Measurements from ENCODE around the gene MYO3A.

DNA sequence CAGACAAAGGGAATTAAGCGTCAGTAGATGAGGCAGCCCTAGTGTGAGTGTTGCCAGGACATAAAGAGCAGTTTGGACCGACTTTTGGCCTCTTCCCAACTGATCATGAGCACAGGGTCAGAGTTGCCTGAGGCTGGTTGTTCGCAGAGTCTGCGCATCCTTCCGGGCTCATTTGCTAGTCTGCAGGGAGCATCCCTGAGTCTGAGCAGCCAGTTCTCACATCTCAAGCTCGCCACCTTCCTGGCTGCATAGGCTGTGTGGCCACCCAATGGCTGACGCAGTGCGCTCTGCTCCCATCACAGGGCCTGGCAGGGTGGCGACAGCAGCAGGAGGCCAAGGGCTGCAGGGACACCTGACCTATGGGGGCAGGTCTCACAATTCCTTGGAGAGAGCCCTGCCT, 287.5 kb downstream of the MYO3A start:
- TF ChIP-seq, protein P1, sequence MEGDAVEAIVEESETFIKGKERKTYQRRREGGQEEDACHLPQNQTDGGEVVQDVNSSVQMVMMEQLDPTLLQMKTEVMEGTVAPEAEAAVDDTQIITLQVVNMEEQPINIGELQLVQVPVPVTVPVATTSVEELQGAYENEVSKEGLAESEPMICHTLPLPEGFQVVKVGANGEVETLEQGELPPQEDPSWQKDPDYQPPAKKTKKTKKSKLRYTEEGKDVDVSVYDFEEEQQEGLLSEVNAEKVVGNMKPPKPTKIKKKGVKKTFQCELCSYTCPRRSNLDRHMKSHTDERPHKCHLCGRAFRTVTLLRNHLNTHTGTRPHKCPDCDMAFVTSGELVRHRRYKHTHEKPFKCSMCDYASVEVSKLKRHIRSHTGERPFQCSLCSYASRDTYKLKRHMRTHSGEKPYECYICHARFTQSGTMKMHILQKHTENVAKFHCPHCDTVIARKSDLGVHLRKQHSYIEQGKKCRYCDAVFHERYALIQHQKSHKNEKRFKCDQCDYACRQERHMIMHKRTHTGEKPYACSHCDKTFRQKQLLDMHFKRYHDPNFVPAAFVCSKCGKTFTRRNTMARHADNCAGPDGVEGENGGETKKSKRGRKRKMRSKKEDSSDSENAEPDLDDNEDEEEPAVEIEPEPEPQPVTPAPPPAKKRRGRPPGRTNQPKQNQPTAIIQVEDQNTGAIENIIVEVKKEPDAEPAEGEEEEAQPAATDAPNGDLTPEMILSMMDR (IDR thresholded peaks at IDR 0.05; ENCODE audit: low read depth, low read length, poor library complexity, severe bottlenecking), result no peak
- no peak for TF ChIP-seq EZH2phosphoT487 (IDR thresholded peaks at IDR 0.05; ENCODE audit: borderline replicate concordance, low read length)
